Panc1 (cell line): ENCODE data around the gene AFF3. TPM values are rescaled to one million over a fixed set of nuclear protein-coding genes. Genes with fewer than 3 reads are reported as not detected.

Experiments
- ATAC-seq: fragments of 200-7000 bp; cut with Tn5 transposase; 2 replicates; pipeline ENCODE4 v1.9.1; 2020; ENCODE audit warnings: mild to moderate bottlenecking, moderate library complexity
- BruUV-seq: library from RNA; stranded (reverse); fragments of 400-500 nt; replicated peaks from 2 replicates; lab custom pipeline; 2021; lab: Mats Ljungman, UMichigan
- CTCF ChIA-PET: fragments of 300-600 bp; sonication (Branson Sonifier 250); formaldehyde crosslinking; loops from one replicate; lab custom pipeline; 2022; ENCODE audit warnings: antibody characterized with exemption; lab: Charles Lee
- POLR2A ChIA-PET: fragments of 300-600 bp; sonication (Branson Sonifier 250); formaldehyde crosslinking; loops from one replicate; lab custom pipeline; 2022; ENCODE audit warnings: antibody characterized with exemption; lab: Charles Lee
- DNase-seq: peaks from one replicate; pipeline ENCODE4 v3.0.0-alpha.2; 2010; ENCODE audit warnings: low read depth, low spot score
- H3K27ac ChIP-seq: 2 replicates; pipeline ENCODE4 v1.5.1; 2011; ENCODE audit warnings: mild to moderate bottlenecking, low read length, inconsistent platforms
- H3K27me3 ChIP-seq: fragments of 200-500 bp; sonication (Bioruptor generic); 2 replicates; pipeline ENCODE4 v1.6.0; 2014; ENCODE audit warnings: low read length, inconsistent platforms; ENCODE audit not compliant: control insufficient read depth, insufficient read depth
- H3K36me3 ChIP-seq: fragments of 200-500 bp; sonication (Bioruptor generic); 2 replicates; pipeline ENCODE4 v1.5.1; 2014; ENCODE audit warnings: inconsistent platforms, mild to moderate bottlenecking, low read length, moderate library complexity; ENCODE audit not compliant: control insufficient read depth, insufficient read depth
- H3K4me1 ChIP-seq: 2 replicates; pipeline ENCODE4 v1.5.1; 2011; ENCODE audit warnings: inconsistent platforms, mild to moderate bottlenecking, low read length, moderate library complexity; ENCODE audit not compliant: control insufficient read depth, insufficient read depth
- H3K4me3 ChIP-seq, 2 experiments: 2 replicates each; pipeline ENCODE4 v1.5.1; 2011 to 2012; ENCODE audit warnings: low read depth in 2 of 2, low read length in 2 of 2, mild to moderate bottlenecking in 2 of 2, inconsistent platforms in 1 of 2, moderate library complexity in 1 of 2
- H3K9me3 ChIP-seq: fragments of 200-500 bp; sonication (Bioruptor generic); 2 replicates; pipeline ENCODE4 v1.5.1; 2014; ENCODE audit warnings: low read depth, mild to moderate bottlenecking, inconsistent platforms, low read length, moderate library complexity; ENCODE audit not compliant: control insufficient read depth, insufficient read depth
- POLR2AphosphoS5 ChIP-seq: IDR thresholded peaks from 2 replicates; pipeline ENCODE4 v1.6.1; 2012; ENCODE audit warnings: mild to moderate bottlenecking, low read depth, low read length, moderate library complexity
- REST ChIP-seq, 2 experiments: IDR thresholded peaks; 2 replicates each; pipeline ENCODE4 v1.6.1; 2011 to 2012; ENCODE audit warnings: low read depth in 2 of 2, control low read depth in 1 of 2, low read length in 1 of 2, mild to moderate bottlenecking in 1 of 2, moderate library complexity in 1 of 2; ENCODE audit not compliant: insufficient read depth in 1 of 2
- SIN3A ChIP-seq: IDR thresholded peaks from 2 replicates; pipeline ENCODE4 v1.6.1; 2012; ENCODE audit warnings: low read depth, mild to moderate bottlenecking, low read length, moderate library complexity, borderline replicate concordance; ENCODE audit not compliant: insufficient read depth
- TCF7L2 ChIP-seq: IDR thresholded peaks from 2 replicates; pipeline ENCODE4 v1.6.1; 2011; ENCODE audit warnings: mild to moderate bottlenecking, low read depth, low read length, inconsistent platforms
- in situ Hi-C: cut with HindIII; loops from 2 replicates; pipeline ENCODE4 v1.10.0; 2016; ENCODE audit warnings: low sequenced_read_pairs, low pct_unique_long_range_greater_than_20kb
- intact Hi-C: fragments of 100-400 bp; cut with micrococcal nuclease; formaldehyde crosslinking; loops from one replicate; pipeline ENCODE4 v1.10.0; 2022; ENCODE audit not compliant: unreplicated experiment
- total RNA-seq: library from RNA; stranded (reverse); gene quantifications from one replicate; pipeline ENCODE4 v1.2.1, GENCODE V29; 2021; ENCODE audit not compliant: unreplicated experiment
- TF ChIP-seq, protein P1 (sequence below): fragments of 450-650 bp; IDR thresholded peaks from 2 replicates; pipeline ENCODE4 v1.5.1; 2017; ENCODE audit warnings: mild to moderate bottlenecking

The AFF3 gene
- total RNA-seq, 1 experiment from 2014 or later = 2.2 TPM

GRCh38 chr2:99522157-99522556 is 620.2 kb downstream of the AFF3 start:
- Histone ChIP-seq H3K27ac (no peak overlapping the region), H3K4me3 (no peak overlapping the region), H3K27me3 (no peaks in the 10 kb centered on the region; the same call in 1 of the 2 replicates), H3K36me3 (no peaks in the 10 kb centered on the region), H3K4me1 (no peaks in the 10 kb centered on the region), H3K9me3 (no peaks in the 10 kb centered on the region)
- intact Hi-C loops = no loop called here
- ATAC-seq = no peak
- no peak for DNase-seq
- TF ChIP-seq TCF7L2 (no peak), POLR2AphosphoS5 (no peak), REST (IDR thresholded peaks at IDR 0.05; ENCODE audit: insufficient read depth in 1 of 2, low read depth in 2 of 2, low read length in 1 of 2) (no peak), SIN3A (no peak)
- TF ChIP-seq, protein P1, sequence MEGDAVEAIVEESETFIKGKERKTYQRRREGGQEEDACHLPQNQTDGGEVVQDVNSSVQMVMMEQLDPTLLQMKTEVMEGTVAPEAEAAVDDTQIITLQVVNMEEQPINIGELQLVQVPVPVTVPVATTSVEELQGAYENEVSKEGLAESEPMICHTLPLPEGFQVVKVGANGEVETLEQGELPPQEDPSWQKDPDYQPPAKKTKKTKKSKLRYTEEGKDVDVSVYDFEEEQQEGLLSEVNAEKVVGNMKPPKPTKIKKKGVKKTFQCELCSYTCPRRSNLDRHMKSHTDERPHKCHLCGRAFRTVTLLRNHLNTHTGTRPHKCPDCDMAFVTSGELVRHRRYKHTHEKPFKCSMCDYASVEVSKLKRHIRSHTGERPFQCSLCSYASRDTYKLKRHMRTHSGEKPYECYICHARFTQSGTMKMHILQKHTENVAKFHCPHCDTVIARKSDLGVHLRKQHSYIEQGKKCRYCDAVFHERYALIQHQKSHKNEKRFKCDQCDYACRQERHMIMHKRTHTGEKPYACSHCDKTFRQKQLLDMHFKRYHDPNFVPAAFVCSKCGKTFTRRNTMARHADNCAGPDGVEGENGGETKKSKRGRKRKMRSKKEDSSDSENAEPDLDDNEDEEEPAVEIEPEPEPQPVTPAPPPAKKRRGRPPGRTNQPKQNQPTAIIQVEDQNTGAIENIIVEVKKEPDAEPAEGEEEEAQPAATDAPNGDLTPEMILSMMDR = no peak
- ChIA-PET CTCF (no interaction called here), POLR2A (no interaction called here)
- no TSS peak for BruUV-seq
- in situ Hi-C loops = no loop called here

DNA sequence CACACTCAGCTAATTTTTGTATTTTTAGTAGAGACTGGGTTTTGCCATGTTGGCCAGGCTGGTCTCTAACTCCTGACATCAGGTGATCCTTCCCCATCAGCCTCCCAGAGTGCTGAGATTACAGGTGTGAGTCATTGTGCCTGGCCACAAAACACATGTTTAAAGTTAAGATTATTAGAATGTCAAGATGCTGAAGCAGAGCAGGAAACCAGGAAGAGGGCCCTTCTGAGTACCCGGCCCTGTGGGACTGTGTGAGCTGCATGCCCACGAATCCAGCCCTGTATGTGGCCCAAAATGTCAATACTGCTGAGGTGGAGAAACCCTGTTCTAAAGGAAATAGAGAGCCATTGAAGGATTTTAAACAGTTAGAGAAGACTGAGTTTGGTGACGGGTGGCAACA is 621.6 kb downstream of the AFF3 start:
- no peaks in the 10 kb centered on the region for H3K4me1 ChIP-seq
- POLR2A ChIA-PET = no interaction called here
- CTCF ChIA-PET = no interaction called here
- ATAC-seq = no peak
- H3K27ac ChIP-seq = no peak overlapping the region
- DNase-seq = no peak
- intact Hi-C loops (no loop called here), in situ Hi-C loops (no loop called here)
- TF ChIP-seq TCF7L2 (no peak), SIN3A (no peak), POLR2AphosphoS5 (no peak), REST (IDR thresholded peaks at IDR 0.05; ENCODE audit: insufficient read depth in 1 of 2, low read depth in 2 of 2, low read length in 1 of 2) (no peak)
- TF ChIP-seq, protein P1 = no peak
- no peaks in the 10 kb centered on the region for H3K36me3 ChIP-seq
- H3K9me3 ChIP-seq = no peaks in the 10 kb centered on the region
- no peaks in the 10 kb centered on the region; the same call in 1 of the 2 replicates for H3K27me3 ChIP-seq
- no TSS peak for BruUV-seq
- no peak overlapping the region for H3K4me3 ChIP-seq
